ENCODE data around the gene FAH. TPM values are rescaled to one million over a fixed set of nuclear protein-coding genes. Genes with fewer than 3 reads are reported as not detected.

Gene FAH
- total RNA-seq, 1 donor from 2014 or later = 28.2 TPM

- intact Hi-C loops (cut with DNase I) = no loop called here
- no peak for DNase-seq
- no peak for ATAC-seq (ENCODE audit: poor library complexity)
These were observed 15.1 kb downstream of the FAH start for GRCh38 chr15:80167936-80168335.

- no peak for ATAC-seq (ENCODE audit: poor library complexity)
- intact Hi-C loops (cut with DNase I) = no loop called here
- DNase-seq = no peak
These were observed 15.6 kb downstream of the FAH start for GRCh38 chr15:80168421-80168820.

- intact Hi-C loops (cut with DNase I) = no loop called here
- DNase-seq = no peak
These were observed 17.1 kb downstream of the FAH start for GRCh38 chr15:80169768-80170357.

GRCh38 chr15:80170596-80170995 is 17.8 kb downstream of the FAH start:
- intact Hi-C loops (cut with DNase I) = no loop called here
- ATAC-seq (ENCODE audit: poor library complexity) = no peak
- DNase-seq = no peak

More at GRCh38 chr15:80169768-80170357, 17.1 kb downstream of the FAH start:
- ATAC-seq (ENCODE audit: poor library complexity) = no peak

- ATAC-seq (ENCODE audit: poor library complexity) (no peak), DNase-seq (no peak)
- intact Hi-C loops (cut with DNase I) = no loop called here
These were observed 19.0 kb downstream of the FAH start for GRCh38 chr15:80171787-80172186.

GRCh38 chr15:80172401-80172800 is 19.6 kb downstream of the FAH start:
- no peak for ATAC-seq (ENCODE audit: poor library complexity)
- intact Hi-C loops (cut with DNase I) = no loop called here
- no peak for DNase-seq

- DNase-seq (peak; percentile 73), ATAC-seq (ENCODE audit: poor library complexity) (peak; percentile 81)
- intact Hi-C loops (cut with DNase I) = no loop called here
These were observed 20.4 kb downstream of the FAH start for GRCh38 chr15:80173022-80173759.

GRCh38 chr15:80174017-80174746 is 21.4 kb downstream of the FAH start:
- no peak for DNase-seq
- ATAC-seq (ENCODE audit: poor library complexity) = peak; percentile 66
- intact Hi-C loops (cut with DNase I) = no loop called here

- no peak for ATAC-seq (ENCODE audit: poor library complexity)
- no peak for DNase-seq
- intact Hi-C loops (cut with DNase I) = no loop called here
These were observed 22.6 kb downstream of the FAH start for GRCh38 chr15:80175436-80175835.

- ATAC-seq (ENCODE audit: poor library complexity) (no peak), DNase-seq (no peak)
- intact Hi-C loops (cut with DNase I) = no loop called here
These were observed 23.6 kb downstream of the FAH start for GRCh38 chr15:80176443-80176842.

- ATAC-seq (ENCODE audit: poor library complexity) (no peak), DNase-seq (no peak)
- intact Hi-C loops (cut with DNase I) = no loop called here
These were observed 24.4 kb downstream of the FAH start for GRCh38 chr15:80177156-80177555.

GRCh38 chr15:80179025-80179759 is 26.4 kb downstream of the FAH start:
- DNase-seq = no peak
- no peak for ATAC-seq (ENCODE audit: poor library complexity)
- intact Hi-C loops (cut with DNase I) = no loop called here

- intact Hi-C loops (cut with DNase I) = no loop called here
- DNase-seq (no peak), ATAC-seq (ENCODE audit: poor library complexity) (no peak)
These were observed 27.1 kb downstream of the FAH start for GRCh38 chr15:80179935-80180334.

- no peak for DNase-seq
- intact Hi-C loops (cut with DNase I) = no loop called here
- ATAC-seq (ENCODE audit: poor library complexity) = no peak
These were observed 27.7 kb downstream of the FAH start for GRCh38 chr15:80180468-80180867.

- intact Hi-C loops (cut with DNase I) = no loop called here
- ATAC-seq (ENCODE audit: poor library complexity) = no peak
- no peak for DNase-seq
These were observed 28.2 kb downstream of the FAH start for GRCh38 chr15:80180986-80181385.

- intact Hi-C loops (cut with DNase I) = no loop called here
- no peak for DNase-seq
- ATAC-seq (ENCODE audit: poor library complexity) = peak; percentile 85
These were observed 29.9 kb downstream of the FAH start for GRCh38 chr15:80182611-80183261.

- no peak for DNase-seq
- no peak for ATAC-seq (ENCODE audit: poor library complexity)
- intact Hi-C loops (cut with DNase I) = no loop called here
These were observed 30.5 kb downstream of the FAH start for GRCh38 chr15:80183306-80183705.

GRCh38 chr15:80183886-80184285 is 31.1 kb downstream of the FAH start:
- intact Hi-C loops (cut with DNase I) = no loop called here
- DNase-seq (no peak), ATAC-seq (ENCODE audit: poor library complexity) (no peak)

GRCh38 chr15:80184554-80184953 is 31.8 kb downstream of the FAH start:
- DNase-seq = no peak
- intact Hi-C loops (cut with DNase I) = no loop called here
- ATAC-seq (ENCODE audit: poor library complexity) = no peak
